ENCODE measurements around the gene CCDC85C.

DNA sequence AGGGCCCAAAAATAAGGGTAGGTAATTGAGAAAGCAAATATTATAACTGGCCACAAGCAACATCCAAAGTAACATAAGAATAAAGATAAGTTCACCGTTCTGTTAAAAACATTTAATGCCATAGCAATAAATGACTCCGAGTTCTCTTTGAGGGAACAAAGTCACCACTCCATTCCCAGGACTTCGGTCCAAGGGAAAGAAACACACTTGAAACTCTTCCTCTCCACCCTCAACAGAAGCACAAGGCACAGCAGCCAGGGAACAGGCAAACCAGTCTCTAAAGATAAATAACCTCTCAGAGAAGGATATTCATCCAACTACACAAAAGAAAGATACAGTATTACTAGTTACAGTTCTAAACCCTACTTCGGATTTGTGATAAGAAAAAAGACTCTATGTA lies 125.9 kb downstream of the CCDC85C start:
- TF ChIP-seq CTCF (conservative IDR thresholded peaks at IDR 0.05; ENCODE audit: low read depth, low read length), result no peak
- TF ChIP-seq EZH2 (IDR thresholded peaks at IDR 0.05; ENCODE audit: low read length, unreplicated experiment), result no peak

Measured in PC-3 (cell line).